GM12874 (cell line): ENCODE data around the gene BATF.

Experiments used
- CTCF ChIP-seq: IDR thresholded peaks from 2 replicates; pipeline ENCODE4 v1.5.1; 2011; ENCODE audit warnings: low read depth, mild to moderate bottlenecking, control low read depth, low read length, moderate library complexity; ENCODE audit not compliant: insufficient read depth

The BATF gene

GRCh38 chr14:75525969-75526368 is 3.7 kb downstream of the BATF start:
- TF ChIP-seq CTCF: no peak

GRCh38 chr14:75527449-75528163 is 5.3 kb downstream of the BATF start:
- no peak for TF ChIP-seq CTCF

- no peak for TF ChIP-seq CTCF
Measured at GRCh38 chr14:75531256-75531655, 9.0 kb downstream of the BATF start.

- TF ChIP-seq CTCF: no peak
Measured at GRCh38 chr14:75531660-75532317, 9.5 kb downstream of the BATF start.

GRCh38 chr14:75533791-75534555 is 11.7 kb downstream of the BATF start:
- no peak for TF ChIP-seq CTCF

GRCh38 chr14:75535164-75535898 is 13.1 kb downstream of the BATF start:
- no peak for TF ChIP-seq CTCF

GRCh38 chr14:75537071-75537470 is 14.8 kb downstream of the BATF start:
- no peak for TF ChIP-seq CTCF
